ENCODE measurements around the gene PARVA. TPM values are rescaled to one million over a fixed set of nuclear protein-coding genes. Genes with fewer than 3 reads are reported as not detected.

PARVA gene
- total and polyA plus RNA-seq, 2 of the 4 experiments (the other 2 are of a cell fraction): 65.2 to 80.2 TPM

- dilution Hi-C loops (cut with HindIII; ENCODE audit: low sequenced_read_pairs, unreplicated experiment) (no loop called here), in situ Hi-C loops (cut with MboI; ENCODE audit: low sequenced_read_pairs) (no loop called here), intact Hi-C loops (cut with micrococcal nuclease) (no loop called here)
- POLR2A ChIA-PET (ENCODE audit: unreplicated experiment): no interaction called here
- Histone ChIP-seq H3K9me3 (ENCODE audit: control insufficient read depth, insufficient read depth, low read length) (no peaks in the 10 kb centered on the region), H3K9ac (ENCODE audit: low read depth, low read length) (no peak overlapping the region), H3K18ac (ENCODE audit: low read depth, low read length) (no peak overlapping the region), H3K4ac (ENCODE audit: low read depth, low read length) (no peak overlapping the region), H2AK9ac (replicated peaks; ENCODE audit: low read depth, low read length, poor library complexity) (no peak overlapping the region), H4K5ac (ENCODE audit: low read depth, low read length) (no peak overlapping the region), H3K27me3 (ENCODE audit: control insufficient read depth, insufficient read depth, low read length) (no peaks in the 10 kb centered on the region), H2AK5ac (ENCODE audit: low read depth, low read length) (no peak overlapping the region), H2BK120ac (ENCODE audit: low read depth, low read length) (no peak overlapping the region), H2AFZ (replicated peaks; ENCODE audit: low read length, poor library complexity) (no peak overlapping the region), H2BK20ac (ENCODE audit: low read depth, low read length) (no peak overlapping the region), H3K4me3 (ENCODE audit: insufficient read depth, low read depth, low read length) (no peak overlapping the region), H2BK15ac (ENCODE audit: low read depth, low read length) (no peak overlapping the region), H3K79me1 (ENCODE audit: low read depth in 1 of 2, low read length in 2 of 2) (peaks cover 53 to 88% of the 10 kb centered on the region in 2 experiments), H4K20me1 (ENCODE audit: insufficient read depth, low read length) (peaks cover 55% of the 10 kb centered on the region), H3K27ac (ENCODE audit: insufficient read depth, low read length) (no peak overlapping the region), H3K23ac (ENCODE audit: low read depth, low read length) (no peak overlapping the region), H4K91ac (ENCODE audit: insufficient read depth, low read depth, low read length) (no peak overlapping the region), H4K8ac (ENCODE audit: low read depth in 2 of 2, low read length in 2 of 2) (no peak overlapping the region), H3K14ac (replicated peaks; ENCODE audit: low read depth, low read length) (no peak overlapping the region), H3K4me2 (ENCODE audit: low read depth, low read length) (no peak overlapping the region), H3K56ac (ENCODE audit: extremely low read depth, insufficient read depth, low read length) (no peak overlapping the region), H2BK5ac (ENCODE audit: low read depth, low read length, poor library complexity, severe bottlenecking) (no peak overlapping the region), H3K9me1 (ENCODE audit: insufficient read depth, low read length) (peaks cover 20% of the 10 kb centered on the region), H3K36me3 (ENCODE audit: control insufficient read depth, insufficient read depth, low read length) (peaks cover 5% of the 10 kb centered on the region; the same call in 1 of the 2 replicates), H3K4me1 (ENCODE audit: control insufficient read depth, insufficient read depth, low read length) (peaks cover 9% of the 10 kb centered on the region)
- no TSS peak for BruUV-seq (replicated peaks)
- WGBS, 2 experiments (ENCODE audit: extremely low coverage in 2 of 2, insufficient read length in 1 of 2): no CpG with 5 or more reads among the region's 2 CpGs
- DNase-seq (no peak), ATAC-seq (ENCODE audit: low read depth) (no peak)
- CTCF ChIA-PET: no interaction called here
- TF ChIP-seq RAD21 (IDR thresholded peaks at IDR 0.05; ENCODE audit: low read length) (no peak), CHD1 (IDR thresholded peaks at IDR 0.05; ENCODE audit: low read depth, low read length) (no peak), BHLHE40 (IDR thresholded peaks at IDR 0.05; ENCODE audit: low read depth, low read length) (no peak), SMC3 (IDR thresholded peaks at IDR 0.05; ENCODE audit: low read depth, low read length) (no peak), CEBPB (IDR thresholded peaks at IDR 0.05; ENCODE audit: low read depth, low read length) (no peak), NFE2L2 (IDR thresholded peaks at IDR 0.05; ENCODE audit: low read depth, low read length) (no peak), MAFK (IDR thresholded peaks at IDR 0.05; ENCODE audit: low read depth, low read length) (no peak), POLR2A (IDR thresholded peaks at IDR 0.05; ENCODE audit: low read depth, low read length) (no peak), USF2 (IDR thresholded peaks at IDR 0.05; ENCODE audit: low read depth, low read length) (no peak), RCOR1 (IDR thresholded peaks at IDR 0.05; ENCODE audit: insufficient replicate concordance, low read length) (no peak), MAZ (IDR thresholded peaks at IDR 0.05; ENCODE audit: borderline replicate concordance, low read depth, low read length) (no peak), MXI1 (IDR thresholded peaks at IDR 0.05; ENCODE audit: borderline replicate concordance, low read depth, low read length) (no peak), RFX5 (IDR thresholded peaks at IDR 0.05; ENCODE audit: low read depth, low read length) (no peak), FOS (IDR thresholded peaks at IDR 0.05; ENCODE audit: low read depth, low read length) (no peak)
- TF ChIP-seq, protein P1, sequence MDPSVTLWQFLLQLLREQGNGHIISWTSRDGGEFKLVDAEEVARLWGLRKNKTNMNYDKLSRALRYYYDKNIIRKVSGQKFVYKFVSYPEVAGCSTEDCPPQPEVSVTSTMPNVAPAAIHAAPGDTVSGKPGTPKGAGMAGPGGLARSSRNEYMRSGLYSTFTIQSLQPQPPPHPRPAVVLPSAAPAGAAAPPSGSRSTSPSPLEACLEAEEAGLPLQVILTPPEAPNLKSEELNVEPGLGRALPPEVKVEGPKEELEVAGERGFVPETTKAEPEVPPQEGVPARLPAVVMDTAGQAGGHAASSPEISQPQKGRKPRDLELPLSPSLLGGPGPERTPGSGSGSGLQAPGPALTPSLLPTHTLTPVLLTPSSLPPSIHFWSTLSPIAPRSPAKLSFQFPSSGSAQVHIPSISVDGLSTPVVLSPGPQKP (IDR thresholded peaks at IDR 0.05; ENCODE audit: borderline replicate concordance, low read depth, low read length): no peak
- TF ChIP-seq, protein P2, sequence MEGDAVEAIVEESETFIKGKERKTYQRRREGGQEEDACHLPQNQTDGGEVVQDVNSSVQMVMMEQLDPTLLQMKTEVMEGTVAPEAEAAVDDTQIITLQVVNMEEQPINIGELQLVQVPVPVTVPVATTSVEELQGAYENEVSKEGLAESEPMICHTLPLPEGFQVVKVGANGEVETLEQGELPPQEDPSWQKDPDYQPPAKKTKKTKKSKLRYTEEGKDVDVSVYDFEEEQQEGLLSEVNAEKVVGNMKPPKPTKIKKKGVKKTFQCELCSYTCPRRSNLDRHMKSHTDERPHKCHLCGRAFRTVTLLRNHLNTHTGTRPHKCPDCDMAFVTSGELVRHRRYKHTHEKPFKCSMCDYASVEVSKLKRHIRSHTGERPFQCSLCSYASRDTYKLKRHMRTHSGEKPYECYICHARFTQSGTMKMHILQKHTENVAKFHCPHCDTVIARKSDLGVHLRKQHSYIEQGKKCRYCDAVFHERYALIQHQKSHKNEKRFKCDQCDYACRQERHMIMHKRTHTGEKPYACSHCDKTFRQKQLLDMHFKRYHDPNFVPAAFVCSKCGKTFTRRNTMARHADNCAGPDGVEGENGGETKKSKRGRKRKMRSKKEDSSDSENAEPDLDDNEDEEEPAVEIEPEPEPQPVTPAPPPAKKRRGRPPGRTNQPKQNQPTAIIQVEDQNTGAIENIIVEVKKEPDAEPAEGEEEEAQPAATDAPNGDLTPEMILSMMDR (conservative IDR thresholded peaks at IDR 0.05; ENCODE audit: low read depth, low read length): no peak
These were observed 86.9 kb downstream of the PARVA start for GRCh38 chr11:12464303-12464702.
